GM19035 (cell line): ENCODE measurements around the gene RBM24.

ENCODE experiments used
- ATAC-seq: cut with Tn5 transposase; IDR thresholded peaks from one replicate; pipeline ENCODE4 v1.9.1; 2021; ENCODE audit not compliant: unreplicated experiment

Gene RBM24

DNA sequence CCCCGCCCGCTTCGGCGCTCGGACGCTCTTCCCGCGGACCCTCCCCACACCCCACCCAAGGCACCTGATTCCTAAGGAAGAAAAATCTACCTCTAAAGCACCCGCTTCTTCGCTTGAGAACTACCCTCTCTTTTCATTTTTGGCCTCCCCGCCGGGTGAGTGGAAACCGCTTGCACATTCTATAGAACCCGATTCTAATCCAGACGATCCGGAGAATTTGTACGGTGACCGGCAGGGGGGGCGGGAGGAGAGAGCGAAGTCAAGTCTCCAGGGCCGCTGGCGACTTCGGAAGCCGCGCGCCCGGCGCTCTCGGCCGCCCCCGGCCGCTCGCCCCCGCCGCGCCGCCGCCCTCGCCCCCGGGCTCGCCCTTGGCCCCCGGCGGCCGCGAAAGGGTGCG lies at the start of gene RBM24:
TSS of gene RBM24 (plus strand) at position 262 of the 397 bp plus-strand sequence. CDS start 221 bp downstream, outside the sequence.
- ATAC-seq, result no peak

DNA sequence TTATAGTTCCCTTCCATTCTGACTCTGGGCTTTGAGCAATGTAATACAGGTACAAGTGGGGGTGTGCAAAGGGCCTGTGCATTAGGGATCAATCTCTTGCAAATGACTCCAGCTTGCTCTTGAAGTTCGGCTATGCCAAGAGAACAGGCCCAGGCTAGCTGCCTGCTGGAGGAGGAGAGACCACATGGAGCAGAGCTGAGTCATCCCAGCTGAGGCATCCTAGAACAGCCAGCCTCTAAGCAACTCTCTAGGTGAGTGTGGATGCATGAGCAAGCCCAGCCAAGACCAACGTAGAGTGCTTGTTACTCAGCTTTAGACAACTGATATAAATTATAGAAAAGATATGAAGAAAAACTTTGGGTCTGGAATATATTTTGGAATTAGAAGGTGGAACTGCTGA lies 47.6 kb upstream of the RBM24 start:
- no peak for ATAC-seq

DNA sequence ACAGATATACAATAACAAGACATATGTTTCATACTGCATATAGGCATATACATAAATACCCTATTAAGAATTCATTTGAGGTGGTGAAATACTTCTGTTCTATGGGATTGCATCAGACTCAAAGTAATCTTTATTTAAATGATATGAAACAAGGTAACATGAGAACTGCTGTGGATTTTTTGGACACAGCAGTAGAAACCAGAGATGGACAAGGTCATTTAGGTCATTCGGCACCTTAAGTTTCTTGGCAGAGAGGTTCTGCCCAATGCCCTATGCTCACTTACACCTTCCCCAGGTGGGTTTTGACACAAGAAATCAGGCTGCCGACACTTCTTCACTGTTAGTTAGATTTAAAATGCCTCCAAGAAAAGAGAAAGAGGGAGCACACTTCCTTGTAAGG lies 43.9 kb upstream of the RBM24 start:
- no peak for ATAC-seq

DNA sequence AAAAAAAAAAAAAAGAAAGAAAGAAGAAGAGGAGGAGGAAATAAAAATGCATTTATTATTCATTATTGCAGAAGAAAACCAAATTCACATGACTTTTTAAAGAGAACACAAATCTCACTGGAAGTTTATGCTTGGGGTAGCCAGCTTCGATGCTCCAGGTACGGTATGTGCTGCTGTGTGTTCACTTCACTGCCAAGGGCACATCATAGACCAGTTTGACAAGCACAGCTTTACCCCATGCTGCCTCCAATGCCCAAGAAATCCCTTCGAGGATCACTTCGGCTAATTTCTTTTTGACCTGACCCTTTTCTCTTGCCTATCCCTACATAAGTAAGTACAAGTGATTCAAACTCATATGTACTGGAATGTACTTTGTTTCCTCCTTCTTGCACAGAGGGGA lies 41.9 kb upstream of the RBM24 start:
- ATAC-seq, result no peak

DNA sequence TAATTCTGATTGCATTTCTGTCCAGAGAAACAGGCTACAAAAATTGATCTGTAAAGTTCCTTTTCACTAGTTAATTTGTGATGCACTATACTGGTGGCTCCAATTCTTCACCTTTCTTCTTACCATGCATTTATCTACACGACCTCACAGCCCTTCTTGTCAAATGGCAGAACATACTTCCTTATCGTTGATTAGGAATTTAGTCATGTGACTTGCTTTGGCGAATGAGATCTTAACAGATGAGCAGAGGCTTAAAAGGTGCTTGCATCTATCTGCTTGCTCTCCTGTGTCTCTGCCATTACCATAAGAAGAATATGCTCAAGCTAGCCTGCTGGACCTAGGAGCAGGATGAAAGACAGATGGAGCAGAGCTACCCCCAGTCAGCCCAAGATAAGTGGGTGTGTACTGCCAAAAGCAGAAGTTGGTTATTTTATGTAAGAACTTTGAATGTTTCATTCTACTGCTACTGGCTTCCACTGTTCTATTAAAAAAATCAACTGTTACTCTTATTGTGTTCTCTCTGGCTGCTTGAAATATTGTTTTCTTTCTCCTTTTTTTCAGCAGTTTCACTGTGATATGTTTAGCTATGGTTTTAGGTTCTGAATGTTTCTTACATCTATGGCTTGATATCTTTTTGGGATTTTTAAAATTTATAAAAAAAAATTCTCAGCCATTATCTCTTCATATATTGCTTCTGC lies 40.2 kb upstream of the RBM24 start:
- ATAC-seq, result no peak

DNA sequence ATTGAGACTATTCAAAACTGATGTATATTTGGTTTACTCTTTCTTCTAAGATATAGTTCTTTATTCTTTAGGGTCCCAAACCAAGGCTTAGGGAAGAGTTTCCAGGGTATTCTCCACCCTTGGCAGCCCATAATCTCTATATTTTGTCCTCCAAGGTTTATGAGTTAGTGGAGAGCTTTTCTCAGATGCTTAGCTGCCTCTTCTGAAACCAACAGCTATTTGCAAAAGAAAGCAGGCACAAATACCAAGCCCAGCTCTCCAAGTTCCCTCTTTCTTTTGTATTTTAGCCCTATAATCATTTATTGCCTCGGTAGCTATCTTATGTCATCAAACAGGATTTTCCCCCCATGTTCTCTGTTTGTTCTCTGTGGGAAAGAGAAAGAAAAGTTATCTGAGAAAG lies 39.1 kb upstream of the RBM24 start:
- ATAC-seq, result no peak

DNA sequence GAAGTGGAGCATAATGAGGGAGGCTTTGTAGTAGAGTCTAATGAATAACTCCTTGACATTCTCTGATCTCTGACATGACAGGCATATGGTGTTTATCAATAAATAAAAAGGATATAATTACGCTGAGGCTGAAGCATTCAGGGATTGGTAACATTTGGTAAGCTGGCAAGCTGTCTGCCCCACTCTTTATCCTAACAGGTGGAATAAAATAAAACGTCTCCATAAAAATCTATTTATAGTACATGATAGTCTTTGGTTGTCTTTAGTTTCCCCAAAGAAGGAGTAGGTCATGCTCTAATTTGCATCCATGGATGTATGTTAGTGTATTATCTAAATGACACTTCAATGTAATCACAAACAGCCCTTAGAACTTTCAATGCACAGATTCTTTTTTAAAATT lies 30.9 kb upstream of the RBM24 start:
- ATAC-seq, result no peak

DNA sequence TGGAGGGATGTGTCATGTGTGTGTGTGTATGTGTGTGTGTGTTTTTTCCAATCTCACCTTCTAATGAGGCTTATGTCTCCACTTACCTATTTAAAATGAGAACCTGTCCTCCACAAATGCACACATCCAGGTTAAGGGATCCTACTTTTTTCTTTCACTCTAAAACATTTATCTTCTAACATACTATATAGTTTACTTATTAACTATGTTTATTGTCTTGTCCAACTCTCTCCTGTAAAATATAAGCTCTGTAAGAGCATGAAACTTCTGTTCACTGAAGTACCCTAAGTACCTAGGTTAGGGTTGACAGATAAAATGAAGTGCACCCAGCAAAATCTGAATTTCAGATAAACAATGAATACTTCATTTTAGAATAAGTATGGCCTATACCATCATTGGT lies 29.2 kb upstream of the RBM24 start:
- ATAC-seq, result no peak

DNA sequence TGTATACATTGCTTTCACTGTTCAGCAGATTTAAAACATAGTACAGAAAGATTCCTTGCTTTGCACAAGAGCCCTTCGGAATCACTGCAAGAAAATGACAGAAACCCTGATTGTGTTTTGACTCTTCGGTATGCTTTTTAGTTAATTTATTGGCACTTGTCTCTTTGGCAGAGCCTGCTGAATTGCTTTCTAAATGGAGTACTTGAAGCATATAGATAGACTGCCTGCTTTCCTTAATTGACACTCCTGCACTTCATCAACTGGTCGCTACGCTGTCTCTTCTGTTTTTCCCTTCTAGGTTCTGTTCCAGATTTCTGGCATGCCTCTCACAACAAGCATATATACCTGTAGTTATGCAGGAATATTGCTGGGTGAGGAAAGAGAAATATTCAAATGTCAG lies 22.4 kb upstream of the RBM24 start:
- ATAC-seq, result no peak

DNA sequence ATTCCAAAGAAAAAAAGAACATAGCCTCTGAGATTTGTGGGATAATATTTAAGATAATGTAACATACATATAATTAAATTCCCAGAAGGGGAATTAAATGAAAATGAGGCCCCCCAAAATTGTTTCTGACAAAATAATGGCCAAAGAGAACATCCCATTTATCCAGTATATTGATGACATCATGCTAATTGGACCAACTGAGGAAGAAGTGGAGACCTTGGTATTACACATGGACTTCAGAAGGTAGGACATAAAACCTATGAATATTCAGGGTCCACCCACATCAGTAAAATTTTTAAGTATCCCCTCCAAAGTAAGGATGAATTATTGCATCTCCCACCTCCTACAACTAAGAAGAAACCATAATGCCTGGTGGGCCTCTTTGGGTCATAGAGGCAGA lies 15.6 kb upstream of the RBM24 start:
- ATAC-seq, result no peak

DNA sequence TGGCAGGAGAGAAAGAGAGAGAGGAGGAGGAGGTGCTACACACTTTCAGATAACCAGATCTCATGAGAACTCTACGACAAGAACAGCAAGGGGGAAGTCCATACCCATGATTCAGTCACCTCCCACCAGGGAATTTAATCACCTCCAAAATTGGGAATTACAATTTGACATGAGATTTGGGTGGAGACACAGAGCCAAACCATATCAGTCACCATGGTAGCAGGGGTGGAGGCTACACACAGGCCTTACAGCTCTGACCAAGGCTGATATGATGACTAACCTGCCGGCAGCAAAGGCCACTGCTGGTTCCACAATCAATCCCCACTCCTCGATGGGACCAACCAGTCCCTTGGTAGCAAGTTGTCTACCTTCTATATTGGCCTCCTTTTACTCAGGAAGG lies 13.6 kb upstream of the RBM24 start:
- no peak for ATAC-seq

DNA sequence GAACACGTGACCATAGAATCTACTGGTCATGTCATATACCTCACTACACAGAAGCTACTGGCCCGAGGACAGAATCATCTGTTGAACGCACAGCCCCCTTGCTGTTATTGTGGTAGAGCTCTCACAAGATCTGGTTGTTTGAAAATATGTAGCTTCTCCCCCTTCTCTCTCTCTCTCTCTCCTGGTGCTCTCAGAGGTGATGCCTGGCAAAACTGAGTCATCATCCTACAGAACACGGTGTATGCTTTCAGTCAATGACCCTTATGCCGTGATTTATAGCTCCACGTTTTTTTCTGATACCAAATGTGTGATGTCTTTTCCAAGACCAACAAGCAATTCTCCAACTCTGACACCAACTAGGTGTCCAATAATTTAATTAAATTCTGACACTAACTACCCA lies 13.0 kb upstream of the RBM24 start:
- no peak for ATAC-seq

DNA sequence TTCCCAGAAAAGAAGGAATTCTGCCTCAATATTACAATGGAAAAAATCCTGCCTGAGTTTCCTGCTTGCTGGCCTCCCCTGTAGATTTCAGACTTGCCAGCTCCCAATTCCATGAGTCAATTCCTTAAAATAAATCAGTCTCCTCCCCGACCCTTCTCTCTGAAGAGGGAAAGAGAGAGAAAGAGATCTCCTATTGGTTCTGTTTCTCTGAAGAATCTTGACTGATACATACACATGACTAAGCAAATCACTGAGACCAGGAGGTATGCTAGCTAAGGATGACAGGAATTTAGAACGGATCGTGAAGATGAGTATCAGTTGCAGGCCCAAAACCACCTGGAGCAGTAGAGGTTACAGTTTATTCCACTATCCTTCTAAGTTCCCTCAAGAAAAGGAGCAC lies 11.3 kb upstream of the RBM24 start:
- no peak for ATAC-seq

DNA sequence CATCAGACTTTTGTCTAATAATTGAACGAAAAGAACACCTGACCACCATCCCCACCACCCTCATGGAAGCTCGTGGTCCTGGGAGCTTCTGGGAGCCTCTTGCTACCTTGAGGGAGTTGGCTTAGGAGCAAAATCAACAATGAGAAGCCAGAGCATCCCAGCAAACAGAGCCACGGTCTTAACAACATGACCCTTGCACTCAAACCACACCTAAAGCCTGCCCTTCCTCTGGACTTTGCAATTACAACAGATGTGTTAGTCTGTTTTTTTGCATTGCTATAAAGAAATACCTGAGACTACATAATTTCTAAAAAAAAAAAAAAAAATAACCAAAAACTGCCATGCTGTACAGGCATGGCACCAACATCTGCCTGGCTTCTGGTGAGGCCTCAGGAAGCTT lies 9.5 kb upstream of the RBM24 start:
- no peak for ATAC-seq

DNA sequence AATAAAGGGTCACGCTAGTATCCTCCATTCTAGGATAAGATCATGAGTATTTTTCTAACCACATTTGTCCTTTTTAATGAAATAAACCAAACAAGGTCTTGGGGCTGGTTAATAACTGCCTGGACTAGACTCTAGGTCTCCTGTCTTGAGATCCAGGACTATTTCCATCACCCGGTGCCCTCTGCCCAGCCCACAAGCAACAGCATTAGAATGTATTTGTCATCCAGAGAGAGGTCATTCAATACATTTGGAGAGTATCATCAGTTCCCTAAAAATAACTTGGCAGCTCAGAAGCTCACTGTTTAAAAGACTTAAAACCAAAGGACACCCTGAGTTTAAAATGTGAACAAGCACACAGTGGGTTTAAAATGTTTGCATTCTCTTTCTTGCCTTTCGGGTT lies 4.4 kb upstream of the RBM24 start:
- no peak for ATAC-seq

DNA sequence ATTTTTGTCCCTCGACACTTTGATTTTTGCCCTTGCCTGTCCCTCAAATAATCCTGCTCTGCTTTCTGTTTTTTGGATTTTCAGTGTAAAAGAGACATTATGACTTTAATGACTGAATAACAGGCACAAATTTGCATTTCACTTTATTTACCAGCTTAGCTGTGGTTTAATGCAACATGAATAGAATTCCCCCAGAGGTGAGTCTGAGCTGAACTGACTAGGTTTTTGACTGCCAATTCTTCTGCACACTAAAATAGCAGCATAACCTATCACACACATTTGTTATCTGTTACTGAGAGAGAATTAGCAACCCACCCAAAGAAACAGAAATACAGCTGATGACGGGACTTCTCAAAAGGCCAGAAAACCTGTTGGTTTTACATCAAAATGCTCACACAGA lies 3.9 kb upstream of the RBM24 start:
- no peak for ATAC-seq

DNA sequence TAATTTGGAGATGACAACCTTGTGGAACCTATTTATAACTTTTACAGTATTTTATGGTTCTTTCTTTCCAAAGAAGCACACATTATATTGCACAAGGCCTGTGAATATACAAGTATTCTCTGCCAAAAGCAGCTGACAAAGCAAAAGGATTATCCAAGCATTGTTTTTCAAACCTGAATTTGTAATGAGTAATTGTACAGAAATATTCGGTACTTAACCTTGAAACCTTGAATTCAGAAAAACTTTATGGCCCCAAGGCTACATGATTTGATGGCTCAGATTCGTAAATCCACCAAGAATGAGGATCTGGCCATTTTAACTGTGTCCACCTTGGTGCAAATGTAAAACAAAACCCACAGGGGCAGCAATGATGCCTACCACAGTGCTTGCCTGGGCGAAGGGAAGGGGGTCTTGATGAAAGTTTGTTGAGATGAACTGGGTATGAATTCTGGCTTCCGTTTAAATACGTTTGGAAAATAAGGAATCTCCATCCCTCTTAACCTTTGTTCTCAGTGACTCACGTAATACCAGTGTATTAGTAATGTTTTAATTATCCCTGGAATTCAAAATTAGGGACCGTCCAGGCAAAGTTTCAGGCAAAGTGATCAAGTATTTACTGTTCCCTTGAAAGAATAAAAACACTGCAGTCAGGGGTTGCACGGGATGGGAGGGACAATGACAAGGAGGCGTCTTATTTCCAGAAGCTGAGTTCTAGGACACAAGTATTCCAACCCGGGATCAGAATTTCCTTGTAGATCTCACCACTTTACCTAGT lies 2.7 kb upstream of the RBM24 start:
- ATAC-seq, result no peak

DNA sequence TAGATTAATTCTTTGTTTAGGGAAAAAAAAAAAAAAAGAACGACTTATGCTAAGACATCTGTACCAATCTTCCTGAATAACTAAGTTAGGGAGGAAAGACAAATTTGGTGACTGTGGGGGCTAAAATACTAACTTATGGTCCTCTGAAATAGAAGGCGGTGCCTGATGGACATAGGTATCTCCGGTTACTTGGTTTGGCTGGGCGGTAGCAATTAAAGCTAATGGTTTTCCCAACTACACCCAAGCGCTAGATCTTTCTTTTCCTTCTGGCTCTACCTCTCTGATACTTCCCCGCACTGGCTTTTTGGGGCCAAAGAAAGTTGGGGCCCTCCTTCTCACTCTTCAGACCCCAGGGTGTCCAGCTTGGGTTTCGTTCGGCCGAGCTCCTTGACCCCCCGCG lies 1.0 kb upstream of the RBM24 start:
- no peak for ATAC-seq

DNA sequence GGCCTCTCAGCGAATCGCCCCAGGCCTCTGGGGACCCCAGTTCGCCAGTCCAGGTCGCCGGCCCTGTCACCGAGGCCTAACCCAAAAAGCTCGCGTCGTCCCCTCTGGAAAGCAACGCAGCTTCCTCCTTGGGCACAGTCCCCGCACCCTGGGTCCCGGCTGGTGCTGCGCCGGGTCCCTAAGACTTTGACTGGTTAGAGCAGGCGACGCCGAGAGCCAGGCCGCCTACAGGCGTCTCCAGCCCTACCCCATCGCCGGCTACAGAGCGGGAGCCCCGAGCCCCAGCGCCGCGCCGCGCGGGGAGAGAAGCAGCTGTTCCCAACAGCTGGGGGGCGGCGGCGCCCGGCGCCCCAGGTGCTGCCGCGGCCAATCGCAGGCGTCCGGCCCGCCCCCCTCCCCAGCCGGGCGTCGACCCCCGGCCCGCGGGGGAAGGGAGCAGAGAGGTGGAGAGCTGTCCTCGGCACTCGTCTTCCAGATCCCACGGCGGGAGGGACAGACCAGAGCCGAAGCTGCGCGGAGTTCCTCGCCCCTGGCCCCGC lies 540 bp upstream of the RBM24 start:
- ATAC-seq, result no peak

DNA sequence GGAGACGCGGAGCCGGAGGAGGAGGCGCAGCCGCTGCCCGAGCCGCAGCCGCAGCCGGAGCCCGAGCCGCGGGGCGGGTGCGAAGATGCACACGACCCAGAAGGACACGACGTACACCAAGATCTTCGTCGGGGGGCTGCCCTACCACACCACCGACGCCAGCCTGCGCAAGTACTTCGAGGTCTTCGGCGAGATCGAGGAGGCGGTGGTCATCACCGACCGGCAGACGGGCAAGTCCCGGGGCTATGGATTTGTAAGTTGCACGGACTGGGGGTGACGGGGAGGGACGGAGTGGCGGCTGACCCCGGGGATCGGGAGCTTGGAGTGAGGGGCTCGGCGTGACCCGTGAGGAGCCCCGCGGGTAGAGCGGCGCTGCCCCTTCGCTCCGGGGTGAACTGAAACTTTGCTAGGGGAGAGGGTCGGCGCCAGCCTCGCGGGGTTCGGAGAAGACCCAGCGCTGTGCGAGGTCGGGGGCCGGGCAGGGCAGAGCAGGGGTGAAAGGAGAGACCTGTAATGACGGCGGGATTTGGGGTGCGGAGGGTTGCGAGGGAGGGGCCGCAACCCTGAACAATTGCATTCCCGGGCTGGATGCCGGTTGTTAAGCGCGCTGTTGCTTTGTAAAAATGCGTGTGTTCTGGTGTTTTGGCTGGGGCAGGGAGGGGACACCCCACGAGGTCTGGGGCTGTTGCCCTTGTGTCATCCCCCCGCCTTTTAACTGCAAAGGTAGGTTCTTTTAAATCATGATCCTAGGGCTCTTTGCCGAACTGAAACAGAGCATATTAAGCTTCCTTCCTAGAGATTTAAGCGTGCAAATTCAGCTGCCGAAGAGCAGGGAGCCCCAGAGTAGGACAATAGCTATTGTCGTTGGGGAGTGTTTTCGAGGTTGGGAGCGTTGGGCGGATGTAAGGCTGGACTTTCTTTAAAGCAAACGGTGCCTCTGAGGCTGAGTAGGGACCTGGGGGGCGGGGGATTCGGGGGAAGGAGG lies 628 bp downstream of the RBM24 start:
- no peak for ATAC-seq

DNA sequence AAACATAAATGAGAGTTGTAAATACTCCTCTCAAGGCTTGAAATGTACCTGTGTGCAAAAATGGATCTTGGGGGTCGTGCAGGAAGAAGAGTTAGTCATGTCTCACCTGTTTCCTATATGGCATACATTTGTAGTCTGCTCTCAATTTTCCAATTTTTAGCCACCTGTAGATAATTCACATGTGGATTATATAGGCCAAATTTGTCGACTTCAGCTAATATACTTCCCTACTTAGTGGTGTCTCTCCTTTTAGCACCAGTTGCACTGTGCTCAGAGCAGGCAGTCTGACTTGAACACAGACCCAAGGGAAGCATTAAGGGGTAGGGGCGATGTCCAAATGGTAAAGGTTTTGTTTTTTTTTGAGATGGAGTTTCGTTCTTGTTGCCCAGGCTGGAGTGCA lies 1.9 kb downstream of the RBM24 start:
- ATAC-seq, result no peak
